Hematopoietic multipotent progenitor cell (in vitro differentiated cells): ENCODE results near the gene EFNA5. TPM values are rescaled to one million over a fixed set of nuclear protein-coding genes. Genes with fewer than 3 reads are reported as not detected.

Experiments used
- DNase-seq, 3 donors: peaks; one replicate each; pipeline ENCODE4 v3.0.0-alpha.2; 2011 to 2015; ENCODE audit warnings: low read depth in 2 of 3, low spot score in 2 of 3
- total RNA-seq: library from RNA; depleted of rRNA; stranded (reverse); fragments of >200 nt; gene quantifications from one replicate; pipeline ENCODE4 v1.2.3, GENCODE V29; 2012

The EFNA5 gene
- total RNA-seq, 1 donor = under 0.01 TPM

DNA sequence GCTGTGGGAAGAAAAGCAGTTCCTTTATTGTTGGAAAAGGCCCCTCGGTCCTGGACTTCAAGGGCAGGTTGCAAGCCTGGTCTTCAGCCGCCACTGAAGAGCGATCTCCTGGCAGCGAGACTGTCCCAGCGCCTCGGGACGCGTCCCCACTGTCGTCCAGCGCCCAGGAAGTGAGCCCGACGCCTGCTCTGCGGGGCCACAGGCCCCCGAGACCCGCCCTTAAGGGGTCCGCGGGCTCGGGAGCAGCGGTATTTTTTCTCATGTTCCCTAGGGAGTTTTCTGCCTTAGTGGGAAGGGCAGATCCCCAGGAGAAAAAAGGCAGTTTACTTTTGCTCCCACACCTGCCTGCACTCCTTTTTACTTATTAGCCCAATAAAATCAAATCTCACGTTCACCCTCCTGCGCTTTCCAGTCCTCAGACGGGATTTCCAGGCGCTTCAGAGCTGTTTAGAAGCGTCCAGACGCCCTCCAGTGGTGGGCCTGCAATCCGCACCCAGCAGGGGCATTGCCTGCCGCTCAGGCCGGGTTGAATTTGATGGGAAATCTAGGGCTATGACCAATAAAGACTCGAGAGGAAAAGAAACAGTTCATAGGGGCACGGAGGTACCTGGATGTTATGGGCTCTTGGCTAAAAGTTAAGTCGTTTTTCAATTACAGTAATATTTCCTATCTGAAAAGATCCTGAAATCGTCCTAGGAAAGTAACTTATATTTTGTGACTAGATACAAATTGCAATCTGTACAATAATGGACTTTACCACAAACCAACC, 2.8 kb upstream of the EFNA5 start:
- DNase-seq = peak; percentile 17 to 84 (median 78)

DNA sequence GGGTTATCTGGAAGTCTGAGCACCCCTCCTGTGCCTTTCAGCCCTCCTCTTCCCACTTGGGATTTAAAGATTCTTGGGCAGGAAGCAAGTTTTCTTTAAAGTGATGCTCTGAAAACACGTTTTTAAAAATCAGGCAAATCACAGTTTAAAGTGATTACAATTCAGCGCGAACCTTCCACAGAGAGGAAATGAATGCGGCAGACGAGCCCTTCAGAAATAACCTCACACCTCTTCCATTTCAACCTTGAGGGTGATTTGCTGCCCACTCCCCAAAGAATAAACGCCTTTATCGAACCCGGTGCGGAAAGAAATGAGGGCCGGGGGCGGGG, 2.3 kb upstream of the EFNA5 start:
- DNase-seq = no peak

DNA sequence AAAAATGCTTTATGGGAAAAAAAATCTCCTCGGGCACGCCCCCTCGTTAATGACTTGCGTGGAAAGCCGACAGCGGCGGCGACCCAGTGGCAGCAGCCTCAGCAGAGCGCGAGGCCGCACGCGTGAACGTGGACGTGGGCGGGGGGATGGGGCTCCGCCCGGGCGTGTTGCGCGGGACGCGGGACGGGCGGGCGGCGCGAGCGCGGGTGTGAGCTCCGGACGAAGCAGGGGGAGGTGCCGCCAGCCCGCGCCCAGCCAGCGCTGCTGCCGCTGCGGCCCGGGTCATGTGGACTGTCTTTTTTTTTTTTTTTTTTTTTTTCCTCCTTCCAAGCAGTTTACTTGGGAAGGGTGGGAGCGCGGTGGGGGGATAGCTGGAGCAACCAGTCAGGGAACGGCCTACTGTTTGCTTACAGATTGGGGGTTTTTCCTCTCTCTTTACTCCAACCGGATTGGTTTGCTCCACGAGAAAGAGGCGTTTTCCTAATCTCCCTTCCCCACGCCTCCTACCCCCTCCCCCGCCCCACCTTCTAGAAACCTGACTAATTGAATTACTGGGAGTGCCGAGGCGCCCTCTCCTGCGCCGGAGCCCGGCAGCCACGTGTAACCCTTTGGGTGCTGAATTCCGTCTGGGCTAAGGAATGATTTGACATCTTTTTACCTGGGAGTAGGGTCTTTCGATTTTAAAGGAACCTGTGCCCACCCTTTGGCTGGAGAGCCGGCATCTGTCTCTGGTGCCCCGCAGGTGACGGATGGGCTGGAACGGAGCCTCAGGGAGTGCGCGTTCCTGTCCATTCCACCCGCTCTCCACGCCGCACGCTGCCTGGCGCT, 1.7 kb upstream of the EFNA5 start:
- no peak for DNase-seq

DNA sequence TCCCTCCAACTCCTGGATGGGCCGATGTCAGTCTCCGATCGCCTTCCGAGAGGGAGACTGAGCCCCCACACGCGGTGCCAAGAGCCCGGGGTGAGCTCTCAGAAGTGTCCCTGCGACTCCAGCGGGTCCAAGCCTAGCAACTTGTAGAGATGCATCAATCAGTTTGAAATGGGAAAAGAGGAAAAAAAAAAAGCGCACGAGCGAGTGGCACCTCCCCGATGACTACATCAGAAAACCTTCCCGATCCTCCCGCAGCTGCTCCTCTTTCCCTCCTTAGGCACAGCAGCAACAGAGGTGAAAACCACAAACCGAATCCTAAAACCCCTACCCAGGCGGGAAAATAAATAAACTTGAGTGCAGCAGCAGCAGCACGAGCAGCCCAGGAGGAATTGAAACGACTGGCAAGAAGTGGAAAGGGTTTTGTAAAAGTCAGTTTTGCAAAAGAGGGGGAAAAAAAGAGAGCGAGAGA, 1.0 kb upstream of the EFNA5 start:
- no peak for DNase-seq

DNA sequence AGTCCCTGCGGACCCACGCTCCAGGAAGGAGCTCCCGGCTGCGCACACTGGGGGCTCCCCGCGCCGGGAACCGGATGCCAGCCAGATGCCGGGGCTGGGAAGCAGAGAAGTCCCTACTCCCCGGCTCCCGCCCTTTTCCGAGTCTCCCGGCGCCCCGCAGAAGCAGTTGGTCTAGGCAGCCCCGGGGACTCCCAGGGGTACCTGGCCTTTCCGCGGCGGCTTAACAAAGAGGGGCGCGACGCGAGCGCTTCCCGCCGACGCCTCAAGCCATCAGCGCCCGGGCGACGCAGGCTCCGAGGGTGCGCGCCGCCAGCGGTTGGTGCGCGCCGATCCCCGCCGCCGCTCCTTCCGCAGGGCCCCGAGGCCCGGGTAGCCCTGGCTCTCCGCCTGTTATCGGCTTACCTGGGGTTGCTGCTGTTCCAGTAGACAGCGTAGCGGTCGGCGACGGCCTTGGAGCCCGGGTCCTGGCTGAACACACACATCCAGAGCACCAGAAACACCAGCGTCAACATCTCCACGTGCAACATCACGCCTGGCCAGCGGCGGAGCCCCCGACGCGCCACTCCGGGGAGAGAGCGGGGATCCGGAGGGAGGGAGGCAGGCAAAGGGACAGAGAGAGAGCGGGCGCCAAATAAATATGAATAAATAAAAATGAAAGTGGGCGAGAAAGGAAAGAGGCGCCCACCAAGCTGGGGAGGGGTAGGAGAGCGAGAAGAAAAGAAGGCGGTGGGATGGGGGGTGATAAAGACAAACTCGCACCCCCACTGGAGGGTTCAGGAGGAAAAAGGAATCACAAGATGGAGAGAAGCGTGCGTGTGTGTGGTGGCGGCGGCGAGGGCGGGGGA, 428 bp downstream of the EFNA5 start:
- DNase-seq = no peak

DNA sequence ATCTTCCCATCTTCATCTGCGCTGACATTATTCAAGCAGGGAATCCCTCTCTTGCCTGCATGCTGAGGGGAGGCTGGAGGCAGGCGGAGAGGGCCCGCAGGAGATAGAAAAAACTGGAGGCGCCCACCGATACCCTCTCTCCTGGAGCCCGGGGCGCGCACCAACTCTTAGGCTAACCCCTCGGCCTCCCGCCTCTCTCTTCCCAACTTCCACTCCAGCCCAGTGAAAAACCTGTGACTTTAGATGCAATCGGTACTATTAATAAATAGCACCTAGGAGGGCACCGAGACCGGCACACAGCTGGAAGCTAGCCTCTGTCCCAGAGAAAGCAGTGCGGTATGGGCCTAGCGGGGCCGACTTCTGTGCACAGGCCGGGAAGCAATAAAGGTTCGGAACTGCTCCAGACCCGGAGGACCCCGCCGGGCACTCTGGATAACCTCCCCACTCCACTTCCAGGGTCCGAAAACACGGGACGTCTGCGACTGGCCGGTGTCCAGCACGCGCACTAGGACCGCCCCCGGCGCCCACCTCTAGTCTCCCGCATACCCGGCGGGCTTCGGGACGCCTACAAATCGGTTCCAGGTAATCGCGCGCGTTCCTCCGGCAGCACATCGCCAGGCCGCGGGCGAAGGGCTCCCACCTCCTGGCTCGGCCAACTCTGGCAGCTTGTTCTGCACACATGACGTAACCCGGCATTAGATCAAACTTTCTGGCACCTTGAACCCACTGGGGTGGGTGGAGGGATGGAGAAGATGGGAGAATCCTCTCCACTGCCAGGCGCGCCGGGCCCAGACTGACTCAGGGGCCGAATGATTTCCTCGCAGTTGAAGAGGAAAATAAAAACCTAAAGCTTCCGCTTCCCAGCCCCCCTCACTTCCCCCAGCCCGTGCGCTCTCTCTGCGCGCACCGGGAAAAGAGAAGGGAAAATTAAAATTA, 1.4 kb downstream of the EFNA5 start:
- DNase-seq = no peak

DNA sequence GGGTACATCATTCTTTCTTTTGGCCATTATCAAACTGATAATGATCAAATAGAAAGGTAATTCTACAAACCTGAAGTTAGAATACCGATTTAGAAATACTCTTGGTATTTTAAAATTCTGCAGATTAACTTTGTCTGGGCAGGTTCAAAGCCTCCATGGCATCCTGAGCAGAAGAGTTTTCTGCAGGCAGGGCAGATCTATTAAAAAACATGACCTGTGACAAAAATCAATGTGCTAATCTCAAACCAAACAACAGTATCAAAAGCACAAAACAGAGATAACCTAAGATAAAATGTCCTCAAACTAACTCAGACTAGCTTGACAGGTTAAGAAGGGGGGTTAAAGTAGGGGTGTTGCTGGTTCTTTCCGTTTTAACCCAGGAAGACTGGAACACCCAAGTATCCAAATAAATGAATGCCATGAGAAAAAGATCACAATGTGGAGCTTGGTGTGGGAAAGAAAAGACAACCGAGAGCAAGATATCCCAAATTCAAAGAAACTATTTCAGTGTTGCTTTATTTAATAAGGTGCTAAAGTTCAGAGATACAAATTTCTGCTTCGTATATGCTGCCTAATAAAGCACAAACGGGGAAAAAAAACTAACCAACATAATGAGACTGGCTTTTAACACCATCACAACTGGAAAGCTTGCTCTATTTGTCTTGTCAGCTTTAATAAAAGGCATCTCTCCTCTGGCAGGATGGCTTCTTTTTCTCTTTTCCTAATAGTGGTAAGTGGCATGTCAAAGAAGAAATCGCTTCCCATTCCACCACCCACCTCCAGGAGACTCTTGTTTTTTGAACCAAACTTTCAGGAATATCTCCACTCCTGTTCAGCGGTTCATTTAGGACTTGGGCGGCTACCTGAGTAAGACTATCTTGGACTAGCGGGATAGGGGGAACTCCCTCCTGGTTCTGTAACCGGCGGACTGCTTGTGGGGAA, 2.3 kb downstream of the EFNA5 start:
- no peak for DNase-seq

DNA sequence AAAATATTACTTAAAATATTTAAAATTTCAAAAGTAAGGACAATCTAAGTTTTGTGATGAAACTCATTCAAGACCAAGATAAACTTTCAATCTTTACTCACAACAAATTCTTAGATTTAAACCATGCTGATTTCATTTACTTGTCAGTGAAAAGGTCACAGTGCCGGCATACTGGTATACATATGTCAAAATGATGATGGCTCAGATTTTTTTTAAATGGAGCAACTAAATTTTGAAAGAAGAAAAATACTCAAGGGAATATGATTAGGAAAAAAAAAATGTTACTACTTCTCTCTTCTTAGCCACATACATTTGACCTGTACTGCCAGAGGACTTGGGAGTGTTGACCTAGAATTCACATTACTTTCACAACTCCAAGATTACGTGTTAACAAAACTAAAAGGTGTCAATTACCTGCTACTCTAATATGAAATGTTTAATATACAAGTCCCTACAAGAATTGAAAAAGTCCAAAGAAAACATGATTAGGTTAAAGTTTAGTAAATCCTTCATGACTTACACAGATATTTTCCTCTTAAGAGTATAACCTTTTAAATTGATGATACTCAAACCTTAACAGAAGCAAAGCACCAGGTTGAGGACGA, 4.6 kb downstream of the EFNA5 start:
- no peak for DNase-seq

DNA sequence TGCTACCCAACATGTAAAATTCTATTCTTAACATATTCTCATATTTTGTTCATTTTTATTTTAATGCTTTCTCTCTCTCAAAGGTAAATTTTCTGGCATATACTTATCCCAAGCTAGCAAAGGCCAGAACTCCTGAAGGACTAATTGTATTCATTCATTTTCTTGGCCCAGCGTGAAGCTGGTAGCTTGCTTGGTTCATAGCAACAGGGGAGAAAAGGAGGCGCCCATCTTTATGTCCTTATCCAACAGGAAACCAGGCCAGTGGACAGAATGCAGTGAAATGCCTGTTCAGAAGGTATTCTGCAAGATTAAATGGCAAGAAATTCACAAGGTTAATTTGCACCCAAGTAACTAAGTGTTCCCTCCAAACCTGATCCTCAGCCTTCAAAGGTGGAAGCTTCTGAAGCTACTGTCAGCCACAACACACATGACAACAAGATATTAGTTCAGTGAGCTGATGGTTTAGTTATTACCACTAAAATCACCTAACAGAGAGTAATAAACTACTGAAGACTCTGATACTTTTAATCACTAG, 5.6 kb downstream of the EFNA5 start:
- DNase-seq = no peak

DNA sequence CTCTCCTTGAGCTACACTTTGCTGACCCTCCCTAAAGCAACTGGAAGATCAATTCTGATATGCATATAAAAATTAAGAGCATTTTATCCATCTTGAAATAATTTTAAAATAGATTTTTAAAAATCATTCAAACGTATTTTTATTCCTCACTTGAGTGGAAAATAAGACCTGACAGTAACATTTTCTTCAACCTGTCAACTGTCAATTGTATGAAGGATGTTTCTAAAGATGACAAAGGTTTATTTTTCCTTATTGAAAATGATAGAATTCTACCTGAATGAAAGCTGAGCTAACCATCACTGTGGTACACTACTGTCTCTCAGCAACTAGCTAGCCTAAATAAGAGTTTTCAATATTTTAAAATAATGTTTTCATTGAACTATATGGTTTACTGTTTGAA, 7.0 kb downstream of the EFNA5 start:
- no peak for DNase-seq

DNA sequence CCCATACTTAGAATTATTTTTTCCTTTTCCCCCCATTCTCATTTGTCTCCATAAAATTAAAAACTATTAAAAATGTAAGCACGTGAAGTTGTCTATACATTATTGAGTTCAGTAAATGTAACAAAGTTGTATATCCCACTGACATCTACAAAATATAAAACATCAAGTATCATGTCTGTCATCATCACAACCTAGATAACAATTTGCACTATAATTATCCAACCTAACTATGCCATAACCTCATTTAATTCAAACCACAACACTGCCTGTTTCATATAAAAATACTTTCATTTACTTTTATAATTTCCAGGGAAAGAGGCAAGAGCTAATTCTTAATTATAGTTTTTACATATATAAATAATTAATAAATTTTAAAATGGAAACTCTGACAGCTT, 9.1 kb downstream of the EFNA5 start:
- DNase-seq = no peak

DNA sequence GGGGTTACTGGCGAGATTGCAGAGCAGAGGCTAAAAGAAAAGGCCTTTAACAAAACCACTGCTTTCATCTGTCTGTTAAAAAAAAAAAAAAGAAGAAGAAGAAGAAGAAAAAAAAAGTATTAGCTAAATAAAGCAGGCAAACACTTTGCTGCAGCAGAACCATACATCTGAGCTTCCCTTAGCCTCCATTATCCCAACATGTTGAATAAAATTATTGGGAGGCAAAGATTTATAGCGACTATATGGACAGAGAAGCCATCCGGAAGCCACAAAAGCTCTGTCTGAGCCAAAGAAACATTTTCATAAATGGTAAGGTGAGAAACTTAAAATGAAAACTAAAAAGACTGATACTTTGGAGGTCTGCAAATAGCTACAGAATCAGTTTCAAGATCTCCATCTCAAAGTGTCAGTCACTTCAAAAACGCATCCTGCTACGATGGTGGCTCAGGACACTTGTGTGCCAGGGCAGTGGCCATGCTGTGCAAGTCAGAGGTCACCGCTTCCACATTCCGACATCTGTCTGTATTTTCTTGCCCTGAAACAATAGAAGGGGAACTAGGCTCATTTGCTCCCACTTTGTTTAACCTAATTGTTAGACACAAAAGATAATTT, 9.6 kb downstream of the EFNA5 start:
- DNase-seq = no peak

DNA sequence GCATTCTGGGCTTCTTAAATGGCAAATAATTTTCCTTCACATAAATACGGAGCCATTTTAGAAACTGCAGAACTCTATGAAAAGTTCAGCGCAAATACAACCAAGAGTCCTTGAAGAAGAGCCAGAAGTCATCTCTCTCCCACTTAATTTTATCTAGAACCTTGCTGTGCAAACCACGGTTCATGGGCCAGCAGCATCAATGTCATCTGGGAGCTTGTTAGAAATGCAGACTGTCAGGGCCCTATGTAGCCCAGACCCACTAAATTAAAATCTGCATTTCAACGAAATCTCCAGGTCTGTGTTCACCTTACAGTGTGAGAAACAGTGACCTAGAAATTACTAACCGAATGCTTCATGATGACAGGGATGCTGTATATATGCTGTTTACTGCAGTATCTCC, 12.2 kb downstream of the EFNA5 start:
- DNase-seq = no peak

DNA sequence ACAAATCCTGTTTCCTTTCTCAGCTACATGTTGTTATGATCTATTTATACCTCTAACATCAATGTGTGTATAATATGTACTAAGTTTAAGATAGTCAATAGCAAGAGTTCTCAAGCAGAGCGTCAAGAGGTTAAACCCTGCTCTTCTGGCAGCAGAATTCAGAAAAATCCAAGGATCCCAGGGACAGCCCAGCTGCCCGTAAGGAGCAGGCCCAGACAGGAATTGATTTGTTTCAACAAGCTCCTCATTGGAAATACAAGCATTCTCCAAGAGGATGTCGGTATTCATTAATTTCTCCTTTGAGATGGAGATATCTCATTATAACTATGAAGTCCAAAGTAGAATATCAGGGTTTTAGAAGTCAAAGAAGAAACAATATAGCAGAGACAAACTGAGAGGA, 14.9 kb downstream of the EFNA5 start:
- no peak for DNase-seq

DNA sequence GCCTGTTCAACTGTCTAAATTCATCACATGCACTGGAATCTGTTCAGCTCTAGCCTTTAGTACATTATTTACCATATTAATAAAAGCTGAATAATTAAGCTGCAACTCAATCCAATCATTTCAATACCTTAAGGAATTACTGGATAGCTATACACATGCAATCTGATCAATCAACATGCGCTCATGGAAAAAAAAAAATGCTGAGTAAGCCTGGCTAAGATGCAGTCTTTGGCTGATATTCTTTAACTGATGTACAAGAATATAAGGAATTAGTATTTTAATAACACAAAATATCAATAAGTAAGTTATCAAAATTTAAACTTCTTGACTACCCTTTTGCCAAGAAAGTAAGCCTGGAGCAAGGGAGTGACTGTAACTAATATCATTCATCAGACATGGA, 15.9 kb downstream of the EFNA5 start:
- DNase-seq = no peak

DNA sequence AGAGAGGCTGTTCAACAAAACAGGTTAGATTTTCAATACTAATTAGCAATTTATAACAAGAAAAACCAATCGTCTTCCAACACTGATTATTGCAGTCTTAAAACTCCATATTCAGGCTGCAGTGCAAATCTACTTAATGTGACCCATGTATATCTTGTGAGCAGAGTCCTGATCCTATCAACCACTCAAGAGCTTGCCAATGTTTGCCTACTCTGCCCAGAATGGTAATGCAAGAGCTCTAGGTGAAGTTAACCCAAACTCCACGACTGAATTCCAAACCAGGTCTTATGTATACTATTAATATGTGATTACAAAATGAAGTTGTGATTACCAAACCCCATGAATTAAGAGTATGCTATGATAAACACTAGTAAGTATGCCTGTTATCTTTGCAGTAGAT, 17.1 kb downstream of the EFNA5 start:
- DNase-seq = no peak

DNA sequence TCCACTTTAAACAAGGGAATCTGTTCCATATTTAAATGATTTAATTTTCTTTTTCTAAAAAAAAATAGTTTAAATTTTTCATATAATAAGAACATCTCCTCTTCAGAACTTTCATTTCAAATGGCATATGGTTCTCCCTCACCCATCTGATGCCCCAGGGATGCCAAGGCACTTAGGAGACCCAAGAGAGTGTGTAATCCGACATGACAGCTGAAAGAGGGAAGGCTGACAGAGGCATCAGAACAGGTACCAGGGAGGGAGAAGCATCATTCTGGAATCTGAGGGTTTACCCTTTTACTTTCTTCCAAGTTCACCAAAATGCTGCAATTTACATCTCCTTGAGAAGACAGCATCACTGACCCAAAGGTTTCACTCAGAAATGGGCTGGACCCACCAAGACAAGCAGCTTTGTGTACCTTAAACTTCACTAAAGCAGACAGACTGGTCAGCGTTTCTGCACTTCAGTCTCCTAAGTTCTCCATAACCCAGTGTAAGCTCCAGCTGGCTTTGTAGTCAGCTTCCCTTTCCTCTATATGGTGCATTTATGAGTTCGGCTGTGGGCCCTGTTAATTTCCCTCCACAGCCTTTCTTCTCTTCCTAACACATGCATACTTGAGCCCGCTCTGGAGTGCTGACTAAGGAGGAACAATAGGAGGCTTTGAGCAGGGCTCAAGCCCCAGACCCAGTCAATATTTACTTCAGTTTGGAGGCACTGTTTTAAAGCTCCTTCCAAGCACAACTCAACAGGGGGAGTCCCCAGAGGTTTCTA, 17.7 kb downstream of the EFNA5 start:
- DNase-seq = no peak
